IMR-90 (cell line): Measurements from ENCODE around the gene MACF1. TPM values are rescaled to one million over a fixed set of nuclear protein-coding genes. Genes with fewer than 3 reads are reported as not detected.

Source experiments
- ATAC-seq: fragments of 200-7000 bp; cut with Tn5 transposase; 2 replicates; pipeline ENCODE4 v1.9.1; 2020; ENCODE audit warnings: low read depth, mild to moderate bottlenecking, moderate library complexity
- BruUV-seq: library from RNA; stranded (reverse); fragments of 400-500 nt; replicated peaks from 2 replicates; lab custom pipeline; 2021; lab: Mats Ljungman, UMichigan
- CTCF ChIA-PET: fragments of 300-600 bp; formaldehyde crosslinking; extraction: SDS; loops from one replicate; lab custom pipeline; 2021; ENCODE audit warnings: antibody characterized with exemption; lab: Yijun Ruan, JAX
- POLR2A ChIA-PET: fragments of 300-600 bp; sonication (Branson Sonifier 250); formaldehyde crosslinking; loops from one replicate; lab custom pipeline; 2022; ENCODE audit warnings: antibody characterized with exemption; ENCODE audit not compliant: unreplicated experiment; lab: Charles Lee
- DNase-seq: peaks from one replicate; pipeline ENCODE4 v3.0.0; 2013
- H2AFZ ChIP-seq: replicated peaks from 2 replicates; pipeline ENCODE3; 2013; ENCODE audit warnings: low read length, mild to moderate bottlenecking; ENCODE audit not compliant: poor library complexity
- H2AK5ac ChIP-seq: 2 replicates; pipeline ENCODE4 v1.6.1; 2013; ENCODE audit warnings: low read depth, low read length, inconsistent platforms
- H2AK9ac ChIP-seq: replicated peaks from 2 replicates; pipeline ENCODE3; 2013; ENCODE audit warnings: mild to moderate bottlenecking, low read depth, low read length, moderate library complexity; ENCODE audit not compliant: poor library complexity
- H2BK120ac ChIP-seq: 2 replicates; pipeline ENCODE4 v1.6.1; 2013; ENCODE audit warnings: low read depth, low read length, inconsistent platforms
- H2BK15ac ChIP-seq: 3 replicates; pipeline ENCODE4 v1.6.1; 2013; ENCODE audit warnings: low read depth, low read length, inconsistent platforms
- H2BK20ac ChIP-seq: 2 replicates; pipeline ENCODE4 v1.6.1; 2013; ENCODE audit warnings: low read depth, mild to moderate bottlenecking, inconsistent platforms, low read length, moderate library complexity
- H2BK5ac ChIP-seq: 2 replicates; pipeline ENCODE4 v1.6.1; 2013; ENCODE audit warnings: mild to moderate bottlenecking, low read depth, low read length, inconsistent platforms; ENCODE audit not compliant: poor library complexity, severe bottlenecking
- H3K14ac ChIP-seq: replicated peaks from 2 replicates; pipeline ENCODE4 v1.6.1; 2013; ENCODE audit warnings: low read depth, low read length, inconsistent platforms
- H3K18ac ChIP-seq: 2 replicates; pipeline ENCODE4 v1.6.1; 2013; ENCODE audit warnings: low read depth, low read length, control low read depth
- H3K23ac ChIP-seq: 2 replicates; pipeline ENCODE4 v1.6.1; 2013; ENCODE audit warnings: low read depth, low read length, inconsistent platforms
- H3K27ac ChIP-seq: 2 replicates; pipeline ENCODE4 v1.5.1; 2013; ENCODE audit warnings: mild to moderate bottlenecking, control low read depth, low read length; ENCODE audit not compliant: insufficient read depth
- H3K27me3 ChIP-seq: 2 replicates; pipeline ENCODE4 v1.6.1; 2013; ENCODE audit warnings: low read length; ENCODE audit not compliant: control insufficient read depth, insufficient read depth
- H3K36me3 ChIP-seq: 2 replicates; pipeline ENCODE4 v1.6.1; 2013; ENCODE audit warnings: low read length, mixed read lengths; ENCODE audit not compliant: control insufficient read depth, insufficient read depth
- H3K4ac ChIP-seq: 2 replicates; pipeline ENCODE4 v1.6.1; 2013; ENCODE audit warnings: low read depth, low read length, inconsistent platforms
- H3K4me1 ChIP-seq: 2 replicates; pipeline ENCODE4 v1.6.1; 2013; ENCODE audit warnings: low read length, mixed read lengths; ENCODE audit not compliant: control insufficient read depth, insufficient read depth
- H3K4me2 ChIP-seq: 2 replicates; pipeline ENCODE4 v1.6.1; 2013; ENCODE audit warnings: low read depth, mild to moderate bottlenecking, control low read depth, low read length, moderate library complexity
- H3K4me3 ChIP-seq: 2 replicates; pipeline ENCODE4 v1.5.1; 2013; ENCODE audit warnings: low read depth, mild to moderate bottlenecking, control low read depth, low read length, moderate library complexity; ENCODE audit not compliant: insufficient read depth
- H3K56ac ChIP-seq: 2 replicates; pipeline ENCODE4 v1.6.1; 2013; ENCODE audit warnings: low read length, inconsistent platforms; ENCODE audit not compliant: insufficient read depth; ENCODE audit errors: extremely low read depth
- H3K79me1 ChIP-seq, 2 experiments: 2 replicates each; pipeline ENCODE4 v1.6.1; 2013; ENCODE audit warnings: low read length in 2 of 2, inconsistent platforms in 1 of 2, low read depth in 1 of 2
- H3K9ac ChIP-seq: 2 replicates; pipeline ENCODE4 v1.6.1; 2013; ENCODE audit warnings: low read depth, low read length, control low read depth
- H3K9me1 ChIP-seq: 2 replicates; pipeline ENCODE4 v1.6.1; 2013; ENCODE audit warnings: low read length, inconsistent platforms; ENCODE audit not compliant: insufficient read depth
- H3K9me3 ChIP-seq: 2 replicates; pipeline ENCODE4 v1.6.1; 2013; ENCODE audit warnings: low read length; ENCODE audit not compliant: control insufficient read depth, insufficient read depth
- H4K20me1 ChIP-seq: 2 replicates; pipeline ENCODE4 v1.6.1; 2013; ENCODE audit warnings: low read length, inconsistent platforms; ENCODE audit not compliant: insufficient read depth
- H4K5ac ChIP-seq: 2 replicates; pipeline ENCODE4 v1.6.1; 2013; ENCODE audit warnings: mild to moderate bottlenecking, low read depth, low read length, control low read depth
- H4K8ac ChIP-seq, 2 experiments: 2 replicates each; pipeline ENCODE4 v1.6.1; 2013; ENCODE audit warnings: low read depth in 2 of 2, low read length in 2 of 2, control low read depth in 1 of 2, inconsistent platforms in 1 of 2
- H4K91ac ChIP-seq: 2 replicates; pipeline ENCODE4 v1.6.1; 2013; ENCODE audit warnings: low read depth, low read length, inconsistent platforms; ENCODE audit not compliant: insufficient read depth
- BHLHE40 ChIP-seq: fragments of 150-350 bp; IDR thresholded peaks from 2 replicates; pipeline ENCODE4 v1.6.1; 2016; ENCODE audit warnings: mild to moderate bottlenecking, low read depth, low read length
- CTCF ChIP-seq: conservative IDR thresholded peaks from 2 replicates; pipeline ENCODE4 v1.5.1; 2012; ENCODE audit warnings: mild to moderate bottlenecking, low read depth, low read length, improper control_type of control experiment
- RAD21 ChIP-seq: IDR thresholded peaks from 2 replicates; pipeline ENCODE4 v1.6.1; 2012; ENCODE audit warnings: low read length, improper control_type of control experiment
- RFX5 ChIP-seq: IDR thresholded peaks from 2 replicates; pipeline ENCODE4 v1.8.0; 2012; ENCODE audit warnings: low read depth, mild to moderate bottlenecking, low read length, moderate library complexity
- WGBS, 2 experiments: methylation state at CpG; one replicate each; pipeline versions ENCODE4 v1.1.5 to v1.1.7; 2013; ENCODE audit warnings: missing lambda C conversion rate in 2 of 2; ENCODE audit not compliant: insufficient read length in 1 of 2; ENCODE audit errors: extremely low coverage in 2 of 2; 5-methylcytosine and 5-hydroxymethylcytosine counted together
- dilution Hi-C: fragments of 300-500 bp; cut with HindIII; formaldehyde crosslinking; loops from one replicate; pipeline ENCODE4 v1.14.3; 2018; ENCODE audit warnings: low sequenced_read_pairs; ENCODE audit not compliant: unreplicated experiment
- in situ Hi-C: fragments of 300-500 bp; cut with MboI; formaldehyde crosslinking; loops from 3 replicates; pipeline ENCODE4 v1.14.3; 2019; ENCODE audit warnings: low sequenced_read_pairs, inconsistent platforms, mixed read lengths
- intact Hi-C: fragments of 100-400 bp; cut with micrococcal nuclease; formaldehyde crosslinking; loops from 2 replicates; pipeline ENCODE4 v1.10.0; 2022
- polyA plus RNA-seq, 3 experiments: library from polyadenylated mRNA; depleted of rRNA; stranded (reverse); fragments of >200 nt; gene quantifications; 2 replicates each; pipeline ENCODE4 v1.2.3, GENCODE V29; 2012; ENCODE audit warnings: low replicate concordance in 1 of 3
- total RNA-seq: library from RNA; depleted of rRNA; stranded (reverse); fragments of >200 nt; gene quantifications from 2 replicates; pipeline ENCODE4 v1.2.3, GENCODE V29; 2012

Gene MACF1
- total and polyA plus RNA-seq, 2 of the 4 experiments (the other 2 are of a cell fraction), result 67.6 to 369 TPM

- H3K27ac ChIP-seq, result no peak overlapping the region
- POLR2A ChIA-PET, result no interaction called here
- H2BK15ac ChIP-seq, result no peak overlapping the region
- no peak overlapping the region for H2AK9ac ChIP-seq
- DNase-seq (peak; percentile 11), ATAC-seq (no peak)
- H3K36me3 ChIP-seq, result peaks cover 51% of the 10 kb centered on the region
- H4K20me1 ChIP-seq, result no peaks in the 10 kb centered on the region
- no peaks in the 10 kb centered on the region for H3K9me3 ChIP-seq
- H3K56ac ChIP-seq, result no peak overlapping the region; the same call in 1 of the 2 replicates
- no peak overlapping the region for H4K8ac ChIP-seq
- H2AK5ac ChIP-seq, result no peak overlapping the region
- intact Hi-C loops (no loop called here), dilution Hi-C loops (no loop called here), in situ Hi-C loops (no loop called here)
- H3K9me1 ChIP-seq, result no peaks in the 10 kb centered on the region; the same call in 1 of the 2 replicates
- no peak overlapping the region for H2BK20ac ChIP-seq
- BruUV-seq, result no TSS peak
- WGBS, 2 experiments, result 83% methylated on average over 1 of the region's 3 CpGs; no CpG with 5 or more reads in 1 of the 2 experiments
- no peak overlapping the region for H3K4me2 ChIP-seq
- H3K23ac ChIP-seq, result no peak overlapping the region
- H3K4me3 ChIP-seq, result no peak overlapping the region
- no peak overlapping the region for H3K9ac ChIP-seq
- CTCF ChIA-PET, result no interaction called here
- H2BK120ac ChIP-seq, result no peak overlapping the region
- TF ChIP-seq BHLHE40 (no peak), RAD21 (no peak), CTCF (no peak), RFX5 (no peak)
- no peak overlapping the region for H4K5ac ChIP-seq
- H2BK5ac ChIP-seq, result no peak overlapping the region
- H3K14ac ChIP-seq, result no peak overlapping the region
- no peak overlapping the region for H2AFZ ChIP-seq
- no peaks in the 10 kb centered on the region for H3K27me3 ChIP-seq
- H3K4me1 ChIP-seq, result no peaks in the 10 kb centered on the region
- peaks cover 25 to 27% of the 10 kb centered on the region in 2 experiments; a peak in 3 of 4 replicates for H3K79me1 ChIP-seq
- H3K4ac ChIP-seq, result no peak overlapping the region
- H3K18ac ChIP-seq, result no peak overlapping the region
- no peak overlapping the region for H4K91ac ChIP-seq
Measured at GRCh38 chr1:39337067-39337466, 132.6 kb downstream of the MACF1 start.
